GM21360 (cell line): ENCODE measurements around the gene ETNK1.
"Not testable (repeated sequence)": the region's sequence is repeated elsewhere in the genome, so short reads cannot be mapped to it uniquely, and the experiment has no call there.

Experiments used
- ATAC-seq: cut with Tn5 transposase; IDR thresholded peaks from one replicate; pipeline ENCODE4 v1.9.1; 2021; ENCODE audit warnings: mild to moderate bottlenecking, moderate library complexity; ENCODE audit not compliant: unreplicated experiment

The ETNK1 gene, protein sequence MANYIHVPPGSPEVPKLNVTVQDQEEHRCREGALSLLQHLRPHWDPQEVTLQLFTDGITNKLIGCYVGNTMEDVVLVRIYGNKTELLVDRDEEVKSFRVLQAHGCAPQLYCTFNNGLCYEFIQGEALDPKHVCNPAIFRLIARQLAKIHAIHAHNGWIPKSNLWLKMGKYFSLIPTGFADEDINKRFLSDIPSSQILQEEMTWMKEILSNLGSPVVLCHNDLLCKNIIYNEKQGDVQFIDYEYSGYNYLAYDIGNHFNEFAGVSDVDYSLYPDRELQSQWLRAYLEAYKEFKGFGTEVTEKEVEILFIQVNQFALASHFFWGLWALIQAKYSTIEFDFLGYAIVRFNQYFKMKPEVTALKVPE

DNA sequence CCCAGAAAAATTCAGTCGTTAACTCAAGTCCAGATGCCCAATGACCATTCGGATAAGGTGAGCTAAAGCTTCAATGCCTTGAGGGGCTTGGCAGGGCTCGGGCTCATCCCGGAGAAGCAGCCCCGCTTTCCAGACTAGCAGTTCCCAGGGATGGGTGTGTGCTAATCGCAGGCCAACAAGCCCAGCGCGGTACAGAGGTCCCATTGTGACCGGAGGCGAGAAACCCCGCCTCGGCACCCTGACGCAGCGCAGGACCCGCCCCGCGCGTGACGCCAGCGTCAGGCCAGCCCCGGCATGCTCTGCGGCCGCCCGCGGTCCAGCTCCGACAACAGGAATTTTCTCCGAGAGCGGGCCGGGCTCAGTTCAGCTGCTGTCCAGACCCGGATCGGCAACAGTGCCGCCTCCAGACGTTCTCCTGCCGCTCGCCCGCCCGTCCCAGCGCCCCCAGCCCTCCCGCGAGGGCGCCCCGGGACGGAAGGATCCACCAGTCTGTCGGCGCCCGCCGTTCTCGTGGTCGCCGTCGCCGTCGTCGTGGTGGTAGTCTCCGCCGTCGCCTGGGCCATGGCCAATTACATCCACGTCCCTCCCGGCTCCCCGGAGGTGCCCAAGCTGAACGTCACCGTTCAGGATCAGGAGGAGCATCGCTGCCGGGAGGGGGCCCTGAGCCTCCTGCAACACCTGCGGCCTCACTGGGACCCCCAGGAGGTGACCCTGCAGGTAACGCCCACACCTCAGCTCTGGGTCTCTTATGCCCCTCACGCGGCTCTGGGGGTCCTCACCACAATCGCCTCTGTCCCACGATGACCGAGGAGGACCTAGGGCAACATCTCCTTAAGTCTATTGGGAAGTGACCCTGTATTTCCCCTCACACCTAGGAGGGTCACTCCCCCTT is at the start of gene ETNK1:
Gene ETNK1, plus strand, starts transcription at position 302 of the 892 bp plus-strand sequence. Its CDS starts 260 bp downstream, at position 562.
- peak; percentile 98 for ATAC-seq

DNA sequence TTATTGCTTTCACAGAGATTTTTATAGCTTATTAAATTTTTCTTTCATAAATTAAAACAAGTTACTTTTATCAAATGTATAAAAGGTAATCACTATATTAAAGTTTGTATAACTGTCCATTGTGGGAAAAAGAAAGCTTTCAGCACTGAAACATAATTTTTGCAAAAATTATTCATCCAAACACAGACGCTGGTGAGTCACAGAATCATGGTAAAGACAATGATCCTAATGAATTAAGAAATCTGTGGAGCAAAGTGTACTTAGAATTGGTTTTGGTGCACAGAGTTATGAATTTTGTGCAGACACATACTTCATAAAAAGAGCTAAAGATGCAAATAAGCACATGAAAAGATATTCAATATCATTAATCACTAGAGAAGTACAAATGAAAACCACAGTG is 48.9 kb upstream of the ETNK1 start:
- ATAC-seq: no peak

DNA sequence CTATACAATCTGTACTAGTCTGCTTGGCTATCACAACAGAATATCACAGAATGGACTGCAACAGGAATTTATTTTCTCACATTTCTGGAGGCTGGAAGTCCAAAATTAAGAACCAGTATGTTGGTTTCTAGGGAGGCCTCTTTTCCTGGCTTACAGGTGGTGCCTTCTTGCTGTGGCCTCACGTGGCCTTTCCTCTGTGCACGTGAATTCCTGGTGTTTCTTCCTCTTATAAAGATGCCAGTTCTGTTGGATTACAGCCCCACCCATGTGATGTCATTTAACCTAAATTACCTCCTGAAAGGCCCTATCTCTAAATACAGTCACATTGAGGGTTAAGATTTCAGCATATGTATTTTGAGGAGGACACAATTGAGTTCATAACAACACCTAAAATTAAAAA is 48.5 kb upstream of the ETNK1 start:
- ATAC-seq: no peak

DNA sequence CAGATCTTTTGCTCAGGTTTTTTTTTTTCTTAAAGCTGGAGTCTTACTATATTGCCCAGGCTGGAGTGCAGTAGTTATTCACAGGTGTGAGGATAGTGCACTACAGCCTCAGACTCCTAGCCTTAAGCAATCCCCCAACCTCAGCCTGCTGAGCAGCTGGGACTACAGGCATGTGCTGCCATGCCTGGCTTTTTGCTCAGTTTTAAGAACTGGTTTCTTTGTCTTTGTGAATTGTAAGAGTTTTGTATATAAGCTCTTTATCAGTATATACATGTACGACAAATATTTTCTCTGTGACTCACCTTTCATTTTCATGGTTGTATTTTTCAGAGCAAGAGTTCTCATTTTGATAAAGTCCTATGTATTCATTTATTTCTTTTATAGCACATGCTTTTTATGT is 47.3 kb upstream of the ETNK1 start:
- ATAC-seq: no peak

DNA sequence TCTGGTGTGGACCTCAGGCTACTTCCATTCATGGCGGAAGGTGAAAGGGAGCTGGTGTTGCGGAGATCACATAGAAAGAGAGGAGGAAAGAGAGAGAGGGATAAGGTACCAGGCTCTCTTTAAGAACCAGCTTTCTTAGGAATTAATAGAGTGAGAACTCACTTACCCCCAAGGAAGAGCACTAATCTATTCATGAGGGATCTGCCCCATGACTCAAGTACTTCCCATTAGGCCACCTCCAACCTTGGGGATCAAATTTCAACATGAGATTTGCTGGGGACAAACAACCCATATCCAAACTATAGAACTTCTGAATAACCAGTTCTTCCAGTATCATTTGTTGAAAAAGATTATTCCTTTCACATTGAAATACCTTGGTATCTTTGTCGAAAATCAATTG is 46.6 kb upstream of the ETNK1 start:
- no peak for ATAC-seq

DNA sequence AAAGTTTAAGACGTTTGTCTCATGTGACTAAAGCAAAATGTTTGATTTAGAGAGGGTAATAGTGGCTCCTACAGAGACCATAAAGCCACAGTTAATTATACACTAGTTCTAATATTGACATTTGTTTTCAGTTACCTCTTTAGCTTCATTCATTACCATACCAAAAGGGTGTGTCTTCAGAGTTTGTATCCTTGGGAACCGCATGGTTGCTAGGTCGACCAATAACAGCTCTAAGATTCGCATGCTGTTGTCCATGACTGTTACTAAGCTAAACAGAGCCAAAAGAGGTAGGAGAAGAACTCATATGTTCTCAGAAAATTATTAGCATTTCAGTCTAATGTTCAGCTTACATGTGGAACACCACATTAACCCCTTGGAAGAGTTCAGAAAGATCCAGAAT is 36.2 kb upstream of the ETNK1 start:
- no peak for ATAC-seq

DNA sequence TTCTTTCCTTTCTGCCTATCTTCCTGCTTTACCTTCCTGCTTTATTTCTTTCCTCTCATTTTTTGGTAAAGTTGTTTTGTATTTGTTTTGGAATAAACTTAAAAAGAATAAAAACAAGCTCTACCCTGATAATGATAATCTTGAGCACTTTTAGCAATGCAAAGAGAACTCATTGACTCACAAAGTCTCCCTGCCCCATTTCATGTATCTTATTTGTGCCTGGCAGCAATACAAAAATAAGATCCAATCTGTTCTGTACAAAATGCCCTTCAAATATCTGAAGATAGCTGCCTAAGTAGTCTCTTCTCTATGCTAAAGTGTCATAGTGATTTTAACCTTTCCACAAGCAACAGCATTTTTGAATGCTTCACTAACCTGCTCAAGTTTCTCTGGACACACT is 31.1 kb upstream of the ETNK1 start:
- no peak for ATAC-seq

DNA sequence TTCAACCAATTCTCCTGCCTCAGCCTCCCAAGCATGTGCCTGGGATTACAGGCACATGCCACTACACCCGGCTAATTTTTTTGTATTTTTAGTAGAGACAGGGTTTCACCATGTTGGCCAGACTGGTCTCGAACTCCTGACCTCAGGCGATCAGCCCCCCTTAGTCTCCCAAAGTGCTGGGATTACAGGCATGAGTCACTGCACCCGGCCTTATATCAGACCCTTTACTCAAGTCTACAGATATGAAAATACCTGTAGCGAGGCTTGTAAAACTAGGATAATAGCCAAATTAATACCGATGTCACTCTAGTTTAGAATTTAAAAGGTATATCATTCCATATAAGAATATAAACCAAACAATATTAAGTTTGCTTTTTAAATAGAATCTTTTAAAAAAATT is 27.4 kb upstream of the ETNK1 start:
- not testable (repeated sequence) for ATAC-seq

DNA sequence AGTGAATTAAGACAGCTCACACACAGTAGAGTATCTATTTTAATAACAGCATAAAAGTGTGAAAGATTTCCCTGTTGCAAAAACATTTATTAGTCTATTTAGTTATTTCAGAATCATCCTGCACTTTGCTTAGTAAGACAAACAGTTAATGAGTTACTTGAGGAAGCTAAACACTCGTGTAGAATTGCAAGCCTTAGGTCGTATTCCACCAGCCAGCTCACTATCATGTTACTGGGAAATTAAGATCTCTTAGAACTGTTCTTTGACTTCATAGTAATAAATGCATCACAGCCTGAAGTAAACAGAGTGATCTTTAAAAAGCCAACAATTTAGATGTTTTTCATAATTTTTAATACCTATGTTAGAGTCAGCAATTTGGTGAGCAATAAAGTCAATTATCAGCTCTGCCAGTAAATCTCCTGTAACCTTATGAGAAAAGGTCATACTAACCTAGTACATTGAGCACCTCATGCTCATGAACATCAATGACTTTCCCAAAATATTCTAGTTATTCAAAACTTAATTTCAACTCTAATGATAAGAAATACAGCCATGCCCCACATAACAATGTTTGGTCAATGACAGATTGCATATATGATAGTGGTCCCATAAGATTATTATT is 26.7 kb upstream of the ETNK1 start:
- no peak for ATAC-seq

DNA sequence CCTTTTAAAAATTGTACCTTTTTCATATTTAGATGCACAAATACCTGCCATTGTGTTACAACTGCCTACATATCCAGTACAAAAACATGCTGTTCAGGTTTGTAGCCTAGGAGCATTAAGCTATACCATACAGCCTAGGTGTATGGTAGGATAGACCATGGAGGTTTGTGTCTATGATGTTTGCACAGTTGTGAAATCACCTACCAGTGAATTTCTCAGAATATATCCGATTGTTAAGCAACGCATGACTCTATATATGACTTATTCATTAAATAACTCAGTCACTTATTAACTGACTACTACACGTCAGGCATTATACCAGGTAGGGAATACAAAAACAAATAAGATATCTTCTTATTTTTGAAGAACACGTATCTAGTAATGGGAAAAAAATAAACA is 26.2 kb upstream of the ETNK1 start:
- ATAC-seq: no peak

DNA sequence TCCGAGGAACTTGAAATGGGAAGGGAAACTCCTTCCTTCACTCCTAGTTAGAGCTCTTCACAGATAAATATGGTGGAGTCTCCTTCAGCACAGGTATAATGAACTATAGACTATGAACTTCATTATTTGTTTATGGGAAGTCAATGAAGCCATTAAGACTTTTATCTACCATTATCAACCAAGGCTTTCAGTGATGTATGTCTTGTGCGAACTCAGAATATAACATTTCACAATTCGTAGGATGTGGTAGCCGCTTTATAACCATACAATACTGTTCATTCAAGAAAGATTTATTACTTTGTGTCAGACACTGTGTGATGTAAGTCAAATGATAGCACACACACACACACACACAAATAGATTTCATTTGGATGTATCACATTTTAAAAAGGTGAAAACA is 24.8 kb upstream of the ETNK1 start:
- ATAC-seq: no peak

DNA sequence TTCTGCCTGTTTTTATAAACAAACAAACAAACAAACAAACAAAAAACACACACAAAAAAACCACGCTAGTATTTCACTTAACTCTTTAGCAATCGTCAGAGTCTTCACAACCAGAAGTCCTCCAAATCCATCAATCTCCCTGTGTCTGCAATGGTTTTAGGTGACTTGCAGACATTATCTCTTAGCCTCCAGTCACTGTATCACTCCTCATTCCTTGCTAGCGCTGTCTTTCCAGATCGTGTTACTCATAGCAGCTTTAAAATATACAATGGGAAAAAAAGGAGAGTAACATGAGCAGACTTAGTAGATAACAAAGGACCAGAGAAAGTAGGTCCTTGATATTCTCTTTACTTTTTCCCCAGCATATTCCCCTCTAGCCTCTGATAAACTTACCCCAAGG is 15.5 kb upstream of the ETNK1 start:
- ATAC-seq: no peak

DNA sequence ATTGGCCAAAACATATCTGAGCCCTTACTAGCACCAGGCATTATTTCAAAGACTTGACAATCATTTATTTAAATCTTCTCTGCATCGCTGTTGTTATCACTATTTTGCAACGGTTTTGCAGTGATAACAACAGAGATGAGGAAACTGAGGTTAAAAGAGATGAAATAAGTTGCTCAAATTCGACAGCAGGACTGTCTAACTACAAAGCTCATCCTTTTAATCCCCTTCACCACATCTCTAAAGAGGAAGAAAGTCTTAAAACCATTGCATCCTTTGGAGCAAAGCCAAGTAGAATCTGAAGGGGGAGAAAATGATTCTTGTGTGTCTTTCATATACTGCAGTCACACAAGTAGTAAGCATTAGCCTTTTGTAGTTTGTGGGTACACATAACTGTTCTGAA is 14.8 kb upstream of the ETNK1 start:
- no peak for ATAC-seq

DNA sequence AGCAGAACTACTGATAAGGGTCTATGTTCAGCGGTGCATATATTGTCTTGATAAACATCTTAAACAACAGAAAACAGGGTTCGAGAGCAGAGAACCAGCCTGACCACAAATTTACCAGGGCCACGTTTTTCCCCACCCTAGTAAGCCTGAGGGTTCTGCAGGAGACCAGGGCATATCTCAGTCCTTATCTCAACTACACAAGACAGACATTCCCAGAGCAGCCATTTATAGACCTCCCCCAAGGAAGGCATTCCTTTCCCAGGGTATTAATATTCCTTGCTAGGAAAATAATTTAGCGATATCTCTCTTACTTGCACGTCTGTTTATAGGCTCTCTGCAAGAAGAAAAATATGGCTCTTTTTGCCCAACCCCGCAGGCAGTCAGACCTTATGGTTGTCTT is 12.1 kb upstream of the ETNK1 start:
- not testable (repeated sequence) for ATAC-seq

DNA sequence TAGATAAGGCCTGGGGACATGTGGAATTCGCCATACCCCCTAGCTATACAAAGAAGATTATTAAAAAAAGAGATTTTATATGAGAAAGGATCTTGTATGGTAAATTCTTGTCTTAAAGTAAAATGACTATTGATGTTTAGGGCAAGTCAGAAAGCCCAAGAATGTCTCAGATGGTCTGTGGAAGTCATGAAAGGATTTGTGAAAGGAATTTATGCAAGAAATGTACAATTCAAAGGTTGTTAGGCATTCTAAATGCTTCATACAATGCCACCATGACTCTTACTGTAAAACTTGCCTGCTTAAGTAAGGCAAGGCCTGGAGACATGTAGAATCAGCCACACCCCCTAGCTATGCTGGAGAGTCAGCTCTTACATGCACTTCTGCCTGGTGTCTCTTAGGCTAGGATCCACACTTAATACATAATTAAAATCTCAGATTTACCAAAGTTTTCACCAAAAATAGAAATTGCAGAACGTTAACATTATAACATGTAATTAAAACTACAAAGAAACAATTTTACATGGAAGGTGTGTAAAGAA is 8.9 kb upstream of the ETNK1 start:
- ATAC-seq: no peak

DNA sequence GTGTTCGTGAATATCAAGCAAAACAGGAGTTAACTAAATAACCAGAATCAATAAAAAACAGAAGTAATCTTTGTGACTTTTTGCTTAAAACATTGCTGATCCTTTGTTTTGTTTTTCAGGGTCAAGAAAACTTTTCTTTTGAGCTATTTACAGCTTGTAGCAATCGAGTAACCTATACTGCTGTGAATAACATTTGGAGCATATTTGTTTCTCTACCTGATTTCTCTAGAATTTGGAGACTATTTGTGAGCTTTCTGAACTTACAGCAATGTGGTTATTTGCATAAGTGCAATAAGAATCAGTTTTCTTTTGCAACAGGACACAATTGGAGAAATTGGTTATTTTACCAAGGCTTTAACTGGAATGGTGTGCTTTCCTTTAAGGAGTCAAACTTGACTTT is 7.3 kb upstream of the ETNK1 start:
- ATAC-seq: no peak

DNA sequence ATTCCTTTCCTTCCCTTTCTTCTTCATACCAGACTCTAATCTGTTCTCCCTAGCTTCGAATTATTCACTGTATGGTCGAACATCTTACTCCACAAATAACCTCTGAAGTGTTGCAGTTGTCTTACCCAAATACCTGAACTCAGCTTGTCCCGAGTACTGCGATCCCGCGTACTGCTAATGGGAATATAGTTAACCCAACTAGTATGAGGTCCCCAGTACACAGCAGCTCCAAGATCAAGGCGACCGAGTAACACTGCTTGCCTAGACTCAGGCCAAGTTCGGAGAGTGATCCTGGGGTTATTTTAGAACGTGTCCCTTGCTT is 462 bp upstream of the ETNK1 start:
- ATAC-seq: peak; percentile 7

DNA sequence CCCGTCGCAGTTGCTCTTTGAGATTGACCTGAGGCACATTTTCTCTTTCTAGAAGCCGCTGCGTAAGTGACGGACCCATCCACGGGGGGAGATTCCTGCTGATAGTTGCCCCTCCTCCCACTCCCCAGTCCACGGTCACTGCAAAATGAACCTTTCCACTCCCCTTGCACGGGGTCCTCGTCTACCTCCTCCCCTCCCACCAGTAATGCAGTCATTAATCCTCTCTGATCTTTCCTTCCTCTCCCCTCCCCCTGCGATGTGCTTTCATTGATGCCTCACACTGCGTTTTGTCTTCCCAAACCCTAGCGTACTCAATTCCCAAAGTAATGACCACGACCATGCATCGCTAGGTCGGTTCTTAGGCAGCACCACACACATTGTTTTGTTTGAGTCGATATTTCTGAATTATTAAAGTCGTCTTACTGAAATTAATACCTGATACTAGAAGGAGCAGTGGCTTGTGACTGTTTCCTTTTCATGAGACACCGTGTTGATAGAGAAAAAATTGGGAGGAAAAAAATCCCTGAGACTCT is 857 bp downstream of the ETNK1 start:
- peak; percentile 32 for ATAC-seq

DNA sequence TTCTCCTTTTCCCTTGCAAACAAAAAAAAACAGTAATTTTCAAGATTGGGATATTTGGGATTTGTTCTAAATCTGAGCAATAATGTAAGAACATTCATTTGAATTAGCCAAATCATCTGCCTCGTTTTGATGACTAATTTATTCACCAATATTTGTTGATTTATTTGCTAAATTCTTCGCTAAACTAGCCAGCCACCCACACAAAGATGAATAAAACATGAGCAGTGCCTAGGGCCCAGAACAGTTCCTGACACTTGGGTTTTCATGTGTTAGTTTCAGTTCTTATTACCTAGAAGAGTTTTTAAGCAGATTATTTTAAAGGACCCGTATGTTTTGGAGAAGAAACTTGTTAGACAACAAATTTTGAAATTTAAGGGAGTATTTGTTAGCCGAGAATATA is 1.4 kb downstream of the ETNK1 start:
- peak; percentile 33 for ATAC-seq

DNA sequence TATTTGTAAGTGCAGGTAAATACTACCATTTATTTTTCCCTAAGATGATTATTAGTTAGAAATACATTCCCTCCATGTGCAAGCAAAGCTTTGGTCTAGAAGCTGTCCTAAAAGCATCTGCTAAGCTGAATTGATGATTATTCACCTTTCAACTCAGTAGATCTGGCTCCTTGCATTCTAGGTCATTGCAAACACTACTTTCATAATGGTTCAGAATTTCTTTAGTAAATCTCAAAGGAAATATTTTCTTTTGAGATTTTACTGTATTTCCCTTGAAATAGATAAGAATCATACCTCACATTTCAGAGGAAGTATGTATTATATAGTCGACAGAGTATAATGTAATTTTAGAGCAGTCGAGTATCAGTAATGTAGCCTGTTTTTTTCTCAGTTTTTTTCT is 2.4 kb downstream of the ETNK1 start:
- no peak for ATAC-seq

DNA sequence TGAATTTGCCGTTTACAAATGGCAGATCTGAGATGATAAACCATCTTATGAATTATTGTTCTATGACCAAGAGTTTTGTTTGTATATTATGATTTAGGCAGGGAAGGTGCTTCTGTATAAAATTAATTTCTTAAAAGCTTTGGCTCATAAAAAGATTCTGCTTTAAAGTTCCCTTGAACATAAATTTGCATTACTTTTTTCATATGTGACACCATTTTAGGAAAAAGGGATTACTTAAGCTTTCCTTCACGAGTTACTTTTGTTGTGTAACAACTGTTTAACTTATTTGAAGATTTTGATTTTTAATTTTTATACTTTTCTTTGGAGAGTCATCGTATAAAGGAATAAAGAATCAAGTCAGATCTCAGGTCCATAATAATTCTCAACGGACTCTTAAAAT is 3.3 kb downstream of the ETNK1 start:
- ATAC-seq: no peak
